BLaER1 treated with 17β-estradiol and CSF1 and Interleukin-3, amounts not matched to agents 10 nM and 100 nM (cell line): ENCODE measurements around the gene NAA16.

Source experiments
- H3K27ac ChIP-seq, 11 experiments: shearing (Covaris generic); formaldehyde crosslinking; 2 replicates each; pipeline ENCODE4 v1.8.1; 2022
- H3K27me3 ChIP-seq, 11 experiments: shearing (Covaris generic); formaldehyde crosslinking; 2 replicates each; pipeline ENCODE4 v1.8.1; 2022
- H3K36me3 ChIP-seq, 11 experiments: shearing (Covaris generic); formaldehyde crosslinking; 2 replicates each; pipeline ENCODE4 v1.8.1; 2022
- H3K4me1 ChIP-seq, 10 experiments: shearing (Covaris generic); formaldehyde crosslinking; 2 replicates each; pipeline ENCODE4 v1.8.1; 2022
- H3K4me2 ChIP-seq, 11 experiments: shearing (Covaris generic); formaldehyde crosslinking; 2 replicates each; pipeline ENCODE4 v1.8.1; 2022
- H3K4me3 ChIP-seq, 10 experiments: shearing (Covaris generic); formaldehyde crosslinking; 2 replicates each; pipeline ENCODE4 v1.8.1; 2022
- H3K9ac ChIP-seq, 11 experiments: shearing (Covaris generic); formaldehyde crosslinking; 2 replicates each; pipeline ENCODE4 v1.8.1; 2022
- H3K9me3 ChIP-seq, 11 experiments: shearing (Covaris generic); formaldehyde crosslinking; replicated peaks in 1 of 11; 2 replicates each; pipeline ENCODE4 v1.8.1; 2022
- H4K20me1 ChIP-seq, 11 experiments: shearing (Covaris generic); formaldehyde crosslinking; 2 replicates each; pipeline ENCODE4 v1.8.1; 2022
- Cebpa-rat ChIP-seq, 11 experiments: shearing (Covaris generic); IDR thresholded peaks; 2 replicates each; pipeline ENCODE4 v1.8.1; 2022

The NAA16 gene

GRCh38 chr13:41313659-41314197, 2.7 kb downstream of the NAA16 start:
- no peaks in the 10 kb centered on the region for H3K27me3 ChIP-seq
- H3K27ac ChIP-seq: no peak overlapping the region
- peaks cover 29 to 68% (median 43%) of the 10 kb centered on the region in 11 experiments; a peak in 21 of 22 replicates for H4K20me1 ChIP-seq
- no peaks in the 10 kb centered on the region for H3K9me3 ChIP-seq
- H3K4me1 ChIP-seq: peaks cover 29 to 42% (median 36%) of the 10 kb centered on the region in 10 experiments
- H3K36me3 ChIP-seq: peaks cover 0 to 34% (median 12%) of the 10 kb centered on the region in 11 experiments; a peak in 15 of 22 replicates
- no peak for TF ChIP-seq Cebpa-rat (IDR thresholded peaks at IDR 0.05)
- peak overlapping the region; percentile 80 to 95 (median 91); a peak in 21 of 22 replicates for H3K4me2 ChIP-seq
- H3K4me3 ChIP-seq: peak overlapping the region in 1 of 10 experiments; percentile 92; a peak in 3 of 20 replicates
- peak overlapping the region in 4 of 11 experiments; percentile 87 to 92 (median 90); a peak in 3 of 22 replicates for H3K9ac ChIP-seq

GRCh38 chr13:41315443-41316047, 4.5 kb downstream of the NAA16 start:
- TF ChIP-seq Cebpa-rat (IDR thresholded peaks at IDR 0.05): no peak
- peaks cover 4 to 50% (median 24%) of the 10 kb centered on the region in 11 experiments; a peak in 20 of 22 replicates for H3K36me3 ChIP-seq
- H3K4me2 ChIP-seq: peak overlapping the region in 7 of 11 experiments; percentile 3 to 51 (median 27); a peak in 10 of 22 replicates

DNA sequence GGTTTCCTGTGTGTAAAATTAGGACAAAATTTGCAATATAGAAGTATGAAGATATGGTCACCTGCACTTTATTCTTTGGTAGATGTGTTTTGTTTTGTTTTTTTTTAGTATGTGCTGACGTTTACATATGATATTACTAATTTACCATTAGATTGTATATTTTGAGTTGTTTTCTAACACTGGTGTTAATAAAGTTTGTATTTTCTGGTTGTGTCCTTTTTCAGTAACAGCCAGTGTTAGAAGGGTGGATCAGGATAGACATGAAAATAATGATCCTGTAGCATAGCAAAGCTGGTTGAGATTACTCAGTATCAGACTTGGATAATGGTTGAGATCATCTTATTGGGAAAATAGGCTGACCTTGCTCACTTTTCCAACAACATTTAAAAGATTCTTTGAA, 6.2 kb downstream of the NAA16 start:
- H3K4me2 ChIP-seq: no peak overlapping the region
- peaks cover 21 to 38% (median 29%) of the 10 kb centered on the region in 10 experiments for H3K4me1 ChIP-seq
- peaks cover 29 to 62% (median 40%) of the 10 kb centered on the region in 11 experiments; a peak in 21 of 22 replicates for H4K20me1 ChIP-seq
- peaks cover 21 to 67% (median 41%) of the 10 kb centered on the region in 11 experiments; a peak in 21 of 22 replicates for H3K36me3 ChIP-seq
- H3K9ac ChIP-seq: no peak overlapping the region
- no peaks in the 10 kb centered on the region for H3K27me3 ChIP-seq
- no peak overlapping the region for H3K27ac ChIP-seq
- no peak for TF ChIP-seq Cebpa-rat (IDR thresholded peaks at IDR 0.05)
- no peaks in the 10 kb centered on the region for H3K9me3 ChIP-seq
- H3K4me3 ChIP-seq: no peak overlapping the region

More at GRCh38 chr13:41315443-41316047, 4.5 kb downstream of the NAA16 start:
- H4K20me1 ChIP-seq: peaks cover 29 to 68% (median 43%) of the 10 kb centered on the region in 11 experiments; a peak in 21 of 22 replicates
- H3K27me3 ChIP-seq: no peaks in the 10 kb centered on the region
- no peak overlapping the region for H3K27ac ChIP-seq
- no peak overlapping the region for H3K4me3 ChIP-seq
- no peak overlapping the region for H3K9ac ChIP-seq
- H3K9me3 ChIP-seq: no peaks in the 10 kb centered on the region
- peaks cover 24 to 40% (median 31%) of the 10 kb centered on the region in 10 experiments for H3K4me1 ChIP-seq

DNA sequence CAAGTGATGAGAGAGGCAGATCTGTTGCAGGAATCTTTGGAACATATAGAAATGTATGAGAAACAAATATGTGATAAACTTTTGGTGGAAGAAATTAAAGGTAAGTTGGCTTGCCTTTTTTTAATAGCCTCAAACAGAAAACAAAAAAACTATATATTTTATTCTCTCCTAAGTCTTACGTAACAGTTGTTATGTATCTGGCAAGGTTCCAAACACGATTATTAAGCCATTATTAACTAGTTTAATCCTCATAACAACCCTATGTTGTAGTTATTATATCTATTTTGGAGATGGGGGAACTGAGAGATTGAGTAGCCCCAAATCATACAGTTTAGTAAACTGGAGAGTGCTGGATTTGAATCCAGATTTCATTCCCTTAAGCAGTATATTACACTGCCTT, 14.7 kb downstream of the NAA16 start:
- Histone ChIP-seq H3K36me3 (peaks cover 66 to 92% (median 78%) of the 10 kb centered on the region in 11 experiments), H3K4me1 (peaks cover 0 to 4% (median 0%) of the 10 kb centered on the region in 10 experiments; a peak in 1 of 20 replicates), H3K9me3 (no peaks in the 10 kb centered on the region), H3K4me3 (no peak overlapping the region), H4K20me1 (peaks cover 0 to 5% (median 0%) of the 10 kb centered on the region in 11 experiments; a peak in 2 of 22 replicates), H3K9ac (no peak overlapping the region), H3K27me3 (no peaks in the 10 kb centered on the region), H3K4me2 (no peak overlapping the region), H3K27ac (no peak overlapping the region)
- no peak for TF ChIP-seq Cebpa-rat (IDR thresholded peaks at IDR 0.05)

DNA sequence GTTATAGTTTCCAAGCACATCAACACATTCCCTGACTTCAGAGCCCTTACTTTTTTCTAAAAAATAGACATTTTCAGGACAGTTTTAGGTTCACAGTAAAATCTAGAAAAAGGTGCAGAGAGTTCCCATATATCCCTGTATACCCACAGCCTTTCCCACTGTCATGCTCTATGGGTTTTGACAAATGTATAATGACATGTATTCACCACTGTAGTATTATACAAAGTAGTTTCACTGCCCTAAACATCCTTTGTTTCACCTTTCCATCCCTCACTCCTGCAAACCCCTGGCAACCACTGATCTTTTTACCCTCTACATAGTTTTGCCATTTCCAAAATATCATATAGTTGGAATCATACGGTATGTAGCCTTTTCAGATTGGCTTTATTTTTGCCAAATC, 15.6 kb downstream of the NAA16 start:
- Histone ChIP-seq H3K9ac (no peak overlapping the region), H3K27ac (no peak overlapping the region), H3K4me3 (no peak overlapping the region), H3K4me2 (no peak overlapping the region), H4K20me1 (peaks cover 0 to 4% (median 0%) of the 10 kb centered on the region in 11 experiments; a peak in 1 of 22 replicates), H3K9me3 (no peaks in the 10 kb centered on the region), H3K4me1 (peaks cover 0 to 4% (median 0%) of the 10 kb centered on the region in 10 experiments; a peak in 1 of 20 replicates), H3K36me3 (peaks cover 59 to 92% (median 75%) of the 10 kb centered on the region in 11 experiments), H3K27me3 (no peaks in the 10 kb centered on the region)
- TF ChIP-seq Cebpa-rat (IDR thresholded peaks at IDR 0.05): no peak

GRCh38 chr13:41327994-41328790, 17.1 kb downstream of the NAA16 start:
- H3K4me2 ChIP-seq: no peak overlapping the region
- no peaks in the 10 kb centered on the region for H4K20me1 ChIP-seq
- no peaks in the 10 kb centered on the region for H3K27me3 ChIP-seq
- H3K4me1 ChIP-seq: peaks cover 0 to 4% (median 0%) of the 10 kb centered on the region in 10 experiments; a peak in 1 of 20 replicates
- H3K9ac ChIP-seq: no peak overlapping the region
- H3K27ac ChIP-seq: no peak overlapping the region
- TF ChIP-seq Cebpa-rat (IDR thresholded peaks at IDR 0.05): no peak
- H3K36me3 ChIP-seq: peaks cover 45 to 85% (median 71%) of the 10 kb centered on the region in 11 experiments
- no peaks in the 10 kb centered on the region for H3K9me3 ChIP-seq
- no peak overlapping the region for H3K4me3 ChIP-seq

DNA sequence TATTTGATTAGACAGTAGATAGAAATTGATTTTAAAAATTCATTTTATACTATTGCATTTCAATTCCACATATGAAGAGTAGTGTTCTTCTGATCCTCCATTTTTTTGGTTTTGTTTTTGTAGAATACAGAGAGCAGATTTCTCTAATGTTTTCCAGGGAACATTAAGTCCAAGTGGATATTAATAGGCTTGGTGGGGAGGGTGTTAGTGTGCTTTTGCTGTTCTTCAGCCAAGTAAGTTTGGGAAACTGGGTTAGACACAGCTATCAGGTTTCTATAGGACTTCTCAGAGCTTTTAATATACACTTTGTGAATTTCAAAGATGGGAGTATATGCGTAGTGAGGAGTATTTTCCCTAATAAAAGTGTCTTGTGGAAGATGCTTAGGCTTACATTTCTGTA, 21.8 kb downstream of the NAA16 start:
- H3K9me3 ChIP-seq: no peaks in the 10 kb centered on the region
- peaks cover 20 to 74% (median 56%) of the 10 kb centered on the region in 11 experiments; a peak in 21 of 22 replicates for H3K36me3 ChIP-seq
- no peak overlapping the region for H3K4me2 ChIP-seq
- H3K4me3 ChIP-seq: no peak overlapping the region
- H3K27ac ChIP-seq: no peak overlapping the region
- H3K9ac ChIP-seq: no peak overlapping the region
- H3K27me3 ChIP-seq: no peaks in the 10 kb centered on the region
- no peak for TF ChIP-seq Cebpa-rat (IDR thresholded peaks at IDR 0.05)
- H4K20me1 ChIP-seq: no peaks in the 10 kb centered on the region
- no peaks in the 10 kb centered on the region for H3K4me1 ChIP-seq

DNA sequence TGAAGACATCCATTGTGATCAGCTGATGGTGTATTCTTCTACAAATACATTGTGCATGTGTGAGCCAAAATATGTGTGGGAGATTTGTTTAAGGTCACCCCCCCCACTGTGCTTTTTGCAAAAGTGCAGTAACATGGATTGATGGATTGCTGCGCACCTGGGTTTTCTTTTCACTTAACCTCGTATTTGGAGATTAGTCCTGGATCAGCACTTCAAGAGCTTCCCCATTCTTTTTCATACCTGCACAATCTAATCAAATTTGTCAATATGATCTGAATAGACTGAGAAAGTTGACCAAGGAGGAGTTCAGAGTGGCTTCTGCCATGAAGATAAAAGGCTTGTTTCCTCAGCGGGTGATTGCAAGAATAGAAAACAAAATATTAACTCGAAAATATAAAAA, 23.7 kb downstream of the NAA16 start:
- no peaks in the 10 kb centered on the region for H3K27me3 ChIP-seq
- H4K20me1 ChIP-seq: no peaks in the 10 kb centered on the region
- no peak for TF ChIP-seq Cebpa-rat (IDR thresholded peaks at IDR 0.05)
- no peak overlapping the region for H3K4me3 ChIP-seq
- H3K9ac ChIP-seq: no peak overlapping the region
- peaks cover 24 to 81% (median 63%) of the 10 kb centered on the region in 11 experiments for H3K36me3 ChIP-seq
- no peaks in the 10 kb centered on the region for H3K9me3 ChIP-seq
- no peak overlapping the region for H3K27ac ChIP-seq
- H3K4me2 ChIP-seq: no peak overlapping the region
- no peaks in the 10 kb centered on the region for H3K4me1 ChIP-seq

DNA sequence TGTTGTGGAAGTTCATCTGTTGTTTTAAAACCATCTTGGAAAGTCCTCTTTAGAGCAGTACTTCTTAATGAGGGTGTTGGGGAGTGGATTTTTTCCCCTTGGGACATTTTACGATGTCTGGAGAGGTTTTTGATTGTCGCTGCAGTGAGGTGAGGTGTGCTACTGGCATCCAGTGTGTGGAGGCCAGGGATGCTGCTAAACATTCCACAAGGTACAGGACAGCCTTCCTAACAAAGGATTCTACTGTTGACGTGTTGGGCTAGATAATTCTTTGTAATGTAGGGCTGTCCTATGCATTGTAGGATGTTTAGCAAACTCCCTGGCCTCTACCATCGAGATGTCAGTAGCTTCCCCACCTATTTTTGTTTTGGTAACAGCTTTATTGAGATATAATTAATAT, 33.3 kb downstream of the NAA16 start:
- Histone ChIP-seq H3K9me3 (peaks cover 0 to 14% (median 4%) of the 10 kb centered on the region in 11 experiments; a peak in 9 of 22 replicates), H3K27me3 (no peaks in the 10 kb centered on the region), H3K9ac (no peak overlapping the region), H3K4me2 (no peak overlapping the region), H4K20me1 (no peaks in the 10 kb centered on the region), H3K36me3 (peaks cover 57 to 99% (median 84%) of the 10 kb centered on the region in 11 experiments), H3K4me3 (no peak overlapping the region), H3K27ac (no peak overlapping the region), H3K4me1 (peaks cover 0 to 11% (median 0%) of the 10 kb centered on the region in 10 experiments; a peak in 2 of 20 replicates)
- no peak for TF ChIP-seq Cebpa-rat (IDR thresholded peaks at IDR 0.05)
